GM12864 (cell line): ENCODE data around the gene DIS3L2.

Experiments
- DNase-seq: peaks from one replicate; pipeline ENCODE4 v3.0.0-alpha.2; 2011; ENCODE audit warnings: low read depth
- H3K4me3 ChIP-seq: 2 replicates; pipeline ENCODE4 v1.5.1; 2011; ENCODE audit warnings: mild to moderate bottlenecking, low read depth, low read length, control low read depth
- CTCF ChIP-seq: IDR thresholded peaks from 2 replicates; pipeline ENCODE4 v1.5.1; 2011; ENCODE audit warnings: low read depth, mild to moderate bottlenecking, moderate library complexity, low read length, control low read depth, inconsistent platforms; ENCODE audit errors: missing control alignments

The DIS3L2 gene

GRCh38 chr2:232129483-232129882, 168.0 kb downstream of the DIS3L2 start:
- no peak overlapping the region for H3K4me3 ChIP-seq
- no peak for DNase-seq
- TF ChIP-seq CTCF: no peak

DNA sequence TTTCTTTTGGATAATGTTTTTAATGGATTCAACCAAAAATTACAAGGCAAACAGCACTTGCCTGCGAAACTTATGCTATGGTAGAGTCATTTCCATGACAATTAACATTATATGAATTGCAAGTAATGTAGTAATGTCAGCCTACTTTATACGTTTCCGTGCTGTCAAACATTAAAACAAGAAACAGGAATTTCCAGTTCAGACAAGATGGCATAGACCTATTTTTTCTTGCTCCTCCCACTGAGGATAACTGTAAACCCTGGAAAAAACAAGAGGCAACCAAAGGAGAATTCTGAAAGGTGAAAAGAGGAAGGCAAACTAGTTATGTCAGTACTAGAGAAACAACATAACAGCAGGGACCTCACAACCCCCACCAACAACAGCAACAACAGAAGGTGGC, 170.7 kb downstream of the DIS3L2 start:
- H3K4me3 ChIP-seq: no peak overlapping the region
- no peak for TF ChIP-seq CTCF
- no peak for DNase-seq

DNA sequence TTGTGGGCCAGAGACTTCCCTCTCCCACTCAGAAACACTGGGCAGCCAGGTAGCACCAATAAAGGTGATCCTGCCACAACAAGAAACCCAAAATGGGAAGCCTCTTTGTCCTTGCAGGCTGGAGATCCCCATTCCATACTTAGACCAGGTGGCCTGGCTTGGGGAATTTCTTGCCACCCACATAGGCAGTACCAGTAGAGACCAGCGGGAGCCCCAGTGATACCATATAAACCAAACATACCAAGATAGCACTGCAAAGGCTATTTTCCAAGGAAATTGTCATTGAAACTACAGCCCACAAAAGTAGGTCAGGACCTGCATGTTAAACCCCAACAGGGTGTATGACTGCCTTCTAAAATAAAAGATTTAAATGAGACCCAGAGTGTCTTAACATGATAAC, 171.6 kb downstream of the DIS3L2 start:
- H3K4me3 ChIP-seq: no peak overlapping the region
- no peak for DNase-seq
- peak; percentile 30 for TF ChIP-seq CTCF

DNA sequence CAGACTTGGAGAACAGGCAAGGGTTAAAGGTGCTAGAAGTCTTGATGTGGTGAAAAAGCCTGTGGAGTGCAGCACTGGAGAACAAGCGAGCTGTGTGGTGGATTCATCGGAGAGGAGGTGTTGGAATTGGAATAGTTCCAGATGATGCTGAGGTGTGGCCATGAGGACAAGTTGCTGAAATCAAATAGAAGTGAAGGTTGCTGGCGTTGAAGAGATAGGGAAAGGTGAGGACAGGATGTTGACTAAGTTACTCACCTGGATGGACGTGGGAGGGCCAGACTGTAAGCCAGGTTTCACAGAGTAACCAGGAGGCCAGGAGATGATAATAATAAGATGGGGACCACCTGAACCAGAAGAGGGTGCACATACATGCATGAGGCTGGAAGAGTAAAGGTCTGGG, 173.4 kb downstream of the DIS3L2 start:
- no peak for TF ChIP-seq CTCF
- no peak for DNase-seq
- no peak overlapping the region for H3K4me3 ChIP-seq

GRCh38 chr2:232137356-232138147, 176.0 kb downstream of the DIS3L2 start:
- TF ChIP-seq CTCF: no peak
- DNase-seq: no peak
- no peak overlapping the region for H3K4me3 ChIP-seq

DNA sequence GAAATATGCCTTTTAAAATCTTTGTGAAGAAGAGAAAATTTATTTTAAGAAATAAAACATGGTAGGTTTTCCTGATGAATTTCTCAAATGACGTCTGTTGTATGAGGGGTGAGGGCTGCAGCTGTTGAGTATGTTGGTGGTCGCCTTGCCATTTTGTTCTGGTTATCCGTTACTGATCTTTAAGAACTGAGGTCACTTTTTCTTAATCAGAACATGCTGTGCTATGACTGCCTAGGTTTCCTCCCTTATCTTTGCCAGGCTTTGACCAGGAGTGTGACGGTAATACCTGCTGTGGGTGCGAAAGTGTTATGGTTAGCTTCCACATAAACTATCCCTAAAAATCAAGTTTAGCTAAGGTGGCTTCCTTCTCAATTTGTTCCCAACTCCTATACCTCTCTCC, 176.9 kb downstream of the DIS3L2 start:
- no peak for DNase-seq
- no peak overlapping the region for H3K4me3 ChIP-seq
- TF ChIP-seq CTCF: no peak

- no peak for DNase-seq
- TF ChIP-seq CTCF: no peak
- H3K4me3 ChIP-seq: no peak overlapping the region
These were observed 177.7 kb downstream of the DIS3L2 start for GRCh38 chr2:232139171-232139594.
